GM18499 (cell line): ENCODE measurements around the gene MVB12B.

Experiments
- ATAC-seq: cut with Tn5 transposase; IDR thresholded peaks from one replicate; pipeline ENCODE4 v1.9.1; 2021; ENCODE audit warnings: moderate number of reproducible peaks; ENCODE audit not compliant: insufficient read depth, unreplicated experiment

The MVB12B gene

GRCh38 chr9:126511411-126511810, 184.8 kb downstream of the MVB12B start:
- no peak for ATAC-seq

- no peak for ATAC-seq
Measured at GRCh38 chr9:126513159-126514036, 186.8 kb downstream of the MVB12B start.

- no peak for ATAC-seq
Measured at GRCh38 chr9:126514037-126514821, 187.6 kb downstream of the MVB12B start.

GRCh38 chr9:126515001-126515872, 188.6 kb downstream of the MVB12B start:
- no peak for ATAC-seq

GRCh38 chr9:126515873-126516505, 189.4 kb downstream of the MVB12B start:
- no peak for ATAC-seq

GRCh38 chr9:126516561-126516935, 189.9 kb downstream of the MVB12B start:
- ATAC-seq = no peak

GRCh38 chr9:126516936-126517832, 190.6 kb downstream of the MVB12B start:
- ATAC-seq = no peak

- ATAC-seq = no peak
Measured at GRCh38 chr9:126517833-126518356, 191.3 kb downstream of the MVB12B start.

GRCh38 chr9:126518763-126519162, 192.1 kb downstream of the MVB12B start:
- no peak for ATAC-seq

GRCh38 chr9:126519660-126520420, 193.2 kb downstream of the MVB12B start:
- ATAC-seq = no peak

GRCh38 chr9:126520453-126520852, 193.8 kb downstream of the MVB12B start:
- no peak for ATAC-seq

- no peak for ATAC-seq
Measured at GRCh38 chr9:126521089-126521488, 194.5 kb downstream of the MVB12B start.

- ATAC-seq = no peak
Measured at GRCh38 chr9:126521551-126521950, 194.9 kb downstream of the MVB12B start.

- ATAC-seq = no peak
Measured at GRCh38 chr9:126521976-126522590, 195.5 kb downstream of the MVB12B start.

- ATAC-seq = no peak
Measured at GRCh38 chr9:126522612-126523356, 196.2 kb downstream of the MVB12B start.

GRCh38 chr9:126523611-126524111, 197.0 kb downstream of the MVB12B start:
- no peak for ATAC-seq
